NCI-H524 treated with DMSO at 0.1 percent for 48 hours (cell line): Measurements from ENCODE around the gene VAV2.

Experiments used
- DNase-seq: peaks from one replicate; lab custom pipeline; 2025; lab: John Stamatoyannopoulos, UW

Gene VAV2

DNA sequence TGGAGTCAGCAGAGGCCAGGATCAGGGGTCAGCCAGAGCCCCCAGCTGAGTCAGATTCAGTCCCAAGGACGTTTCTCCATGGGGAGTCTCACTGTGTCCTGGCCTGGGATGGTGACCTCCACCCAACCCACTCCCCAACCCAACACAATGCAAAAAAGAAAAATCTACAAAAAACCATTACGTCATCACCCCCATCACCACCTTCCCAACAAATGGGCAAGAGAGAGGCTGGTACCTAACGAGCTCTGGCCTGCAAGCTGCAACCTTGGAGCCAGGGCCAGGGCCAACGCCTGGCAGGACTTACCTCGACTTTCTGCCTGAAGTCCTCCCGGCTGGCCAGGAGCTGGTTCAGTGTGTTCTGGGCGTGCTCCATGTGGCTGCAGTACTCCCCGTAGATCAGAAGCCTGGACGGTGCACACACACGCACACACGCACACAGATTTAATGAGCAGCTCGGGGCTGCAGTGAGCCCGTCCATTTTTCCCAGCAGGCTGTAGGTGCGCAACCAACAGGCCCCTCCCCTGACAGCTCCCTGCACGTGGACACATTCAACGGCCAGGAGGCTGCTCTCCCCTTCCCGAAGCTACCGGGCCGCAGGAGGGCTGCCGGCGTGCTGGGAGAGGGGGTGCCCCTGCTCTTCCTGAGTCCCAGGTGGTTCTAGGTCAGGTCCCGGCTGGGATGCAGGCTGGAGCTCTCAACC lies 194.6 kb downstream of the VAV2 start:
- no peak for DNase-seq

DNA sequence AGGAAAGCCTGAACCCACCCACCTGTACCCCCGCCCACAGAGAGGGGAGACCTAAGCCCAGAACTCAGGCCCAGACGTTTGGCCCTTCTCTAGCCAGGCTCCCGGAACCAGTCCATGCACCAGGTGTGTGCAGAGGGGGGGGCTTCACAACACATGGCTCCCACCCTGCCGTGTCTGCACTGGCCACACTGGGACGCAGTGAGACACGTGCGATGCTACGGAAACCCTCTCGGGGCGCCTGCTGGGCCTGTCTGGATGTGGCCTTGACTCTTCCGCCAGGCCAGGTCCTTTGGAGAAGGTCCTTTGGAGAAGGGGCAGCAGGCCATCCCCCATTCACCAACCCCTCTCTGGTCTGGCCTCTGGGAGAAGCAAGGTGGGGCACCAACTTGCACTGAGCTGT lies 195.6 kb downstream of the VAV2 start:
- no peak for DNase-seq

DNA sequence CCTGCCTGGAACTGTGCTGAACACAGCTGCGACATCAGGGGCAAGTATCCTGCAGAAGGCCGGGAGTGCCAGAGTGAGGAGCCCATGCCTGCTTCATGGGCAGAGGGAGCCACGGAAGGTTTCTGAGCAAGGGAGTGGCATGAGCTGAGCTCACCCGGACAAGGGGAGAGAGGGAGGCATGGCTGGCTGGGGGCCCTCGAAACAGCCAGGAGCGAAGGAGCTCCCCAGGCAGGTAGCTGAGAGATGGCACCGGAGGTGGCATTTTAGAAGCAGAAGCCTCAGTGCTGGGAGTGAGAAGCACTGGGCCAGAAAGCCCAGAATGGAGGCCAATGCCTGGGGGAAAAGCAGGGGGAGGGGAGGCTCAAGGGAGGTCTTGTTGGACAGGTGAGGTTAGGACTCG lies 197.1 kb downstream of the VAV2 start:
- no peak for DNase-seq

DNA sequence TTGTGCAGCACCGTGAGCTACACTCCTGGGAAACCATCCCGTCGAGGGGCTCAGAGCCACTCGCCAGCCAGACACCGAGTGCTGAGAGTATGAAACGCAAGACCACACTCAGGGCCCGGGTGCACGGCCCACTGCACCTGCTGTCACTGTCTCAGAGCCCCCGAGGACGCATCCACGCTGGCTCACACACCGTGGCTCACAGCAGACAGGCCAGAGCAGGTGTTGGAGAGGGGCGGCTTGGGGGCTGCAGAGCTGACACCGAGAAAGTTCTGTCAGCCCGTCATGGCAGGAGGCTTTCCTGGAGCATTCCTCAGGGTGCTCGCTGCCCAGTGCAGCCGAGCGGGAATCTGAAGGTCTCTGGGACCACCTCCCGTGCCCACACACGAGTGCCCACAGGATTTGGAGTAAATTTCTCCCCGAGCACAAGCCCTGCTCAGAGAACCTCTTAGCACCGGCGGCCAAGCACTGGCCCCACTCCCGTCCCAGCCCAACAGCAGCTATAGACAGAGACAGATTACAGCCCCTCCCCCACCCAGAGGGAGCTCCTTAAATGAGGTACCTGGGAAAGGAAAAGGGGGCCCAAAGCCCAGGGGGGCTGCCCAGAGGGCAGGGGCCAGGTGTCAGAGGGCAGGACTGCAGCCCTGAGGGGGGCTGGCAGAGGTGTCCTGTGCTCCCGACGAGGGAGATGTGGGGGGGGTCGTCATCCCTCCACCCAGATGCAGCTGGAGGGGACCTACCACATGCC lies 197.9 kb downstream of the VAV2 start:
- DNase-seq: no peak

DNA sequence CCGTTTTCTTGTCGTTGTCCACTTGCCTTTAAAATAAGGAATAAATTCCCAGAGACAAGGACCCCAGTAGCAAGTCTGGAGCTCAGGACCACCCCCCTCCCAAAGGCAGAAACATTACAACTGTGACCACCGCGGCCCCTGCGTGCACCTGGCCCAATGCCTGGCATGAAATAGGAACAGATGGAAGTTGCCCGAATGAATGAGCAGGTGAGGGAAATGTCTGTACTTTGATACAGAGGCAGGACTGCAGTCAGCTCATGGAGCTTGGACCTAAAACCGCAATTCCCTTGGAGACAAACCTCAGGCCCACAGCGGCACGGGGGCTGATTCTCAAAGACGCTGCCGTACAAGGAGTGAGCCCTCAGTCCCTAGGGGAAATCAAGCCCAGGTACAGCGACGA lies 198.7 kb downstream of the VAV2 start:
- DNase-seq: no peak

DNA sequence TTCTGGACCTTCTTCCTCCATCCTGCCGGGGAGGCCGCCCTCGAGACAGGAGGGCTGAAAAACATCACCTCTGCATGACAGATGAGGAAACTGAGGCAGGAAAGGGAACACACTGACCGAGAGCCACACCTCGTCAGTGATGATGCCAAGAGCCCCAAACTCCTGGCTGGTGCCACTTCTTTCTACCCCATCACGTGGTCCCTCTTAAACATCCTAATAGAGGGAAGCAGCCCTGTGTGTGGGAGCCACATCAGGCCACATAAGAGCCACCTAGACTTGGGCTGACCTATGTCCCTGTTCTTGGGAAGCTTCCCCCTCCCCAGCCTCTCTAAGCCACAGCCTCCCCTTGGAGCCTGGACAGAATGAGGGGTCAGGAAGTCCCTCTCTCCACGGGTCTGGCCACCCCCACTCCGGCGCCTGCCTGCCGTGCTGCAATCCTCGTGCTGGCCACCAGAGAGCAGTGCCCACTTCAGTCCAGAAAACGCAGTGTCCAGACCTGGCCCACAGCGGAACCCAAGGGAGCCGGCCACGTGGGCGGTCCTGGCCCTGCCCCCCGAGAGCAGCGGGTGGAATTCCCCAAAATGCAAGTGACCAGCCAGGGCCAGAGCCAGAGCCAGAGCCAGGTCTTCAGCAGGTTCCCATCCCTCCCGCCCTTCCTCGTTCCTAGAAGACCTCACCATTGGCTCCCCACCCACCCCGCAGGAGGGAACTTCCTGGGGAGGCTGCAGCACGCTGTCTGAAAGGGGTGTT lies 199.2 kb downstream of the VAV2 start:
- DNase-seq: no peak

DNA sequence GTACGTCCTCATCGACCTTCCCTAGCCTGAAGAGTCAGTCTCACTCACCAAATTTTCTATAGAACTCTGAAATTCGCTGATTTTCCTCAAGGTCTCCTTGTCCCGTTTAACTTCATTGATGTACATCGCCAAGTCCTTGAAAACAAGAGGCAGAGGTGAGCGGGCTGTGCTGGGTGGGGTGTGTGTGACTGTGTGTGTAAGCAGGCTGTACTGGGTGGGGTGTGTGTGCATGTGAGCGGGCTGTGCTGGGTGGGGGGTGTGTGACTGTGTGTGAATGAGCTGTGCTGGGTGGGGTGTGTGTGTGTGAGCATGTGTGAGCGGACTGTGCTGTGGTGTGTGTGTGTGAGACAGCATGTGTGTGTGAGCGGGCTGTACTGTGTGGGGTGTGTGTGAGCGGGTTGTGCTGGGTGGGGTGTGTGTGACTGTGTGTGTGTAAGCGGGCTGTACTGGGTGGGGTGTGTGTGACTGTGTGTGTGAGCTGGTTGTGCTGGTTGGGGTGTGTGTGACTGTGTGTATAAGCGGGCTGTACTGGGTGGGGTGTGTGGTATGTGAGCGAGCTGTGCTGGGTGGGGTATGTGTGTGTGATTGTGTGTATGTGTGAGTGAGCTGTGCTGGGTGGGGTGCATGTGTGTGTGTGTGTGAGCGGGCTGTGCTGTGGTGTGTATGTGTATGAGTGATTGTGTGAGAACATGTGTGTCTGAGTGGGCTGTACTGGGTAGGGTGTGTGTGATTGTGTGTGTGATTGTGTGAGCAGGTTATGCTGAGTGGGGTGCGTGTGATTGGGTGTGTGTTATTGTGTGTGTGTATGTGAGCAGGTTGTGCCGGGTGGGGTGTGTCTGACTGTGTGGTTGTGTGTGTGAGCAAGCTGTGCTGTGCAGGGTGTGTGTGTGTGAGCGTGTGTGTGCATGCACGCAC lies 200.1 kb downstream of the VAV2 start:
- DNase-seq: no peak

DNA sequence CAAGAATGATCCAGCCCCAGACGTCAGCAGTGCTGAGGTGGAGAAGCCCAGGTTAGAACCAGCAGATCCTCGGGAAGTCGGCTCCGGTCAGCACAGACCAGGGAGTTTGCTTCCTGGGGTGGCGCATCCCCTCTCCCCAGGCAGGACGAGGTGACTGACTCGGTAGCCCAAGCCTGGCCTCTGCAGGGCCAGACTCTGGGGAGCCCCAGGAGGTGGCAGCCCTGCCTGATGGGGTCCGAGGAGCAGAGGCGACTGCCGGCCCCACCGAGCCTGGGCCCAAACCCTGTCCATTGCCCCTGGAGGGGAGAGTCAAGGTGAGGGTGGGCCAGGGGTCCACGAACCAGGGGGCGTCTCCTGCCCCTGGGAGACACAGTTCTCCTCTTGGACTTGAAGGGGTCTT lies 201.1 kb downstream of the VAV2 start:
- DNase-seq: no peak

DNA sequence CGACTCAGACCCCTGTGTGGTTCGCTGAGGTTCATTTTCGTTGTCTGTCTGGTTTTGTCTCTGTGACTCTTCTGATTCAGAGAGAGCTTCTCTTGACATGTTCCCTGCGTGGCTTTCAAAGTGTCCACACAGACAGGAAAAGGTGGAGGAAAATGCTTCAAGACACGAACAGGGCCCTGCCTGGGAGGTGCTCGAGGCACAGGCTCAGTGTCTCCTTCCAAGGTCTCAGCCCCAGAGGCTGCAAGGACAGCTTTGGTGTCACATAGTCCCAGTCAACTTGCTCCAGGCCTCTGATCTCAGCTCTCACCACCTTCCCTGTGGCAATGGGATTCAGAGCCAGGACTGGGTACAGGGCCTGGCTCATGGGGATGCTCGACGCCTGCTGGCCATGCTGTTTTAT lies 202.3 kb downstream of the VAV2 start:
- no peak for DNase-seq

DNA sequence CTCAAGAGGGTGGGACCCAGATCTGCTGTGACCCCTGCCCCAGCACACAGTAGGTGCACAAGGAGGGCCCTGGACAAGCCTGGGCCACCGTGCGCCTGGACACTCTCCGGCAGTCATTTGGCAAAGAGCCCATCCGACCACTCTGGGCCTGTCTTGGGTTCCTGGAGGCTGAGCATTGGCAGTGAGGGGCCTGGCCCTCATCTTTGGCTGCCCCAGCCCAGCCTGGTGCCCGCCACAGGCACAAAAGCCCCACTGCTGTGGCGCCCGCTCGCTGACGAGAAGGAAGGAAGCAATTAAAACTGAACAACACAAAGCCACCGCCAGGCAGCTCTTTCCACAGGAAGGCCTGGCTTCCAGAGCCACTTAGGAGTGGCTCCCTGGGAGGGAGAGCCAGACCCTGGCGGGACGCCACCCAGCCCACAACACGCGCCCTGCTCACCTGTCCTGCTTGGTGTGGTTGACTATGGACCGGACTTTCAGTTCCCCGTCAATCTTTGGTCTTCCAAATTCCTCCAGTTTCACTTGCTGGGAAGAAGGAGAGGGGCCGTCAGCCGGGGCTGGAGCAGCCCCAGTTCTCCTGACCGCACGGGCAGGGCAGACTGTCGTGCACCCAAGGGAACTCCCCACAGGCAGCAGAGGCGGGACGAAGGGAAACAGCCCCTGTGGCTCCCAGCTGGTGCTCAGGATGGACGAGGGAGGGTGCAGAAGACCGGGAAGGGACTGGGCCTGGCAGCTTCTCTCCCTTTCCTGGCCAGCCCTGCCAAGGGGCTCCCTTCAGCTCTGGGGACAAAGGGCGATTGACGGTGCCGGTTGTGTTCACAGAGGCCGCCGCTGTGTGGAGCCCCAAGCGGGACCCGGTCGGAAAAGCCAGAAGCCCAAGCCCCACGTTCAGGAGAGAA lies 203.1 kb downstream of the VAV2 start:
- no peak for DNase-seq

DNA sequence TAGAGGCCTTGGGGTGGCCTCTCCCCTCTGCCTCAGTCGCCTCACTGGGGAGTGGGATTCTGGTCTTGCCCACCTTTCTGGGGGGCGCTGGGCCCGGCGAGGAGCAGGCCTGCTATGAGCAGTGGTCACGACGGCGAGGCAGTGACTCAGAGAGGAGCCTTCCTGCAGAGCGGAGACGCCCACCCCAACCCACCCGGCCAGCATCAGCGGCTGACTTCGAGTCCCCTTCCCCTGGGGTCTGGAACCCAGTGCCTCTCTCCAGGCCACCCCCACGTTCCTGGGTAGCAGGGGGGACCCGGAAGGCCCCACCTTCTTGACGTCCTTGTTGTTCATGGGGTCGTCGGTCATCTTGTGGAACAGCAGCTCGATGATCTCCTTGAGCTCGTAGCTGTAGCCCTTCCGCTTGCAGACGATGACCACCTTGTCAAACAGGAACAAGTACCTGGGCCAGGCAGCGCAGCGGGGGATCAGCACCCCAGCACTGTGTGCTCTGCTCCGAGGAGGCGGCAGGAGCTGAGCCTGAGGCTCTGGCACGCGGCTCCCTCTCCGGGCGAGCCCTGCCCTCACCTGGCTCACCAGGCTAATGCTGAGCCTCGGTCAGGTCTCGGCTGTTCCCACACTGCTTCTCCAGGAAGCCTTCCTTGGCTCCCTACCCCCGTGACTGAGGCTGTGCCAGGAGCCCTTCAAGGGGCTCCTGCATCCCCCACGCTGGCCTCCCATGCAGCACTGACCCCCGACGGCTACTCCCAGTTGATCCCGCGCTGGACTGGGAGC lies 203.9 kb downstream of the VAV2 start:
- DNase-seq: no peak

DNA sequence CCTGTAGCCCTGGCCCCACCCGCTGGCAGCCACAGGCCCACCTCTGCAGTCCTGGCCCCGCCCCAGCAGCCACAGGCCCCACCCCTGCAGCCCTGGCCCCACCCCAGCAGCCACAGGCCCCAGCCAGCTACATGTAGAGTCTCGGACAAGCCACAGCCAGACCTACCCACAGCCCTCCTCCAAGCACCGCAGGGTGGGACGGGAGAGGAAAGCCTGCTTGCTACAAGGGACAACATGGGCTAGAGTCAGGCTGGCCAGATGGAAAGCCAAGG lies 204.4 kb downstream of the VAV2 start:
- no peak for DNase-seq

DNA sequence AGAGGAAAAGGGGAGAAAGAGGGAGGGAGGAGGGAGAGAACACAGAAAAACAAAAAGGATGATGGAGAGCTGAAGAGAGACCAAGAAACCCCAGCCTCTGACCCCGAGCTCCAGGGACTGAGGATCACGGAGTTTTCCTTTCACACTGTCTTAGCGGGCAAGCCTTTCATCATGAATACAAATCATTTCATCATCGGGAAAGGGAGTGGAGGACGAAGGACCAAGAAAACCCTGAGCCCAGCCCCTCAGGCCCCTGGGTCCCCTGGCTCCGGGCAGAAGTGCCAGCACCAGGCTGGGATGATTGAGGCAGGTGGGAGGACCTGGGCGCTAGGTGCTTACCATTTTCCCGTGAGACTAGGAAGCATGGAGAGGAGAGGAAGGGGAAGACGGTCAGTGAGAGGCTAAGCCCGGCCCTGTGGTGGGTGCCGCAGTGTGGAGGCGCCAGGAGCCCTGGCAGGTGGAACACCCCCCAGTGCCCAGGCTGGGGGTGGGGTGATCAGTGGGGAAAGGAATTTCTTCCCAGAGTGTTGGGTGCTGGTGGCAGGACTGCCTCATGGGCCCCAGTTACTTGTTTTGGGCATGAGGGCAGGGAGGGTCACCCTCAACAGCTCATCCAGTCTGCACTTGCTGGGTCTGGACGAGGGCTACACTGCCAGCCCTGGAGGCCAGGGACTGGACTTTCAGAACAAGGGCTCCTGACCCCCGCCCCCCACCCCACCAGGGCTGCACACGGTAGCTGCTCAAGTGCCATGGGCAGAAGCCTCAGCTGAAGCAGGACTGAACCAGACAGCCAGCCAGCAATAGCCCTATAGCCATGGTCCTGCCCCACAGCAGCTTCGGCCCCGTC lies 205.0 kb downstream of the VAV2 start:
- DNase-seq: no peak

DNA sequence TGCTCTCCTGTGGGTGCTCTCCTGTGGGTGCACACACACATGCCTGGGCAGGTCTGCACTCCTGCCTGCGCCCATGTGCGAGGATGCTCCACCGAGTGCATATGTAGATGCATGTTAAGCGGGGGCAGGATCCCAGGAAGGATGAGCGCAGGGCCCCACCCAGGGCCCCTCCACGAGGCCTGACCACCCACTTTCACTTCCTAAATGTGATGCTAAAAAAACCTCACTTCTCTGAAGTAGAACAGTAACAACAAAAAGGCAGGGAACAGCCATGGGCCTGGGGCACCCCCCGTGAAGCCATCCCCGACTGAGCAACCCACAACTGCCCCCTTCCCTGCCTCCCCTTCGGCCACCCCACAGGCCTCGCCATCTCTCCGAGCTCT lies 205.8 kb downstream of the VAV2 start:
- no peak for DNase-seq

DNA sequence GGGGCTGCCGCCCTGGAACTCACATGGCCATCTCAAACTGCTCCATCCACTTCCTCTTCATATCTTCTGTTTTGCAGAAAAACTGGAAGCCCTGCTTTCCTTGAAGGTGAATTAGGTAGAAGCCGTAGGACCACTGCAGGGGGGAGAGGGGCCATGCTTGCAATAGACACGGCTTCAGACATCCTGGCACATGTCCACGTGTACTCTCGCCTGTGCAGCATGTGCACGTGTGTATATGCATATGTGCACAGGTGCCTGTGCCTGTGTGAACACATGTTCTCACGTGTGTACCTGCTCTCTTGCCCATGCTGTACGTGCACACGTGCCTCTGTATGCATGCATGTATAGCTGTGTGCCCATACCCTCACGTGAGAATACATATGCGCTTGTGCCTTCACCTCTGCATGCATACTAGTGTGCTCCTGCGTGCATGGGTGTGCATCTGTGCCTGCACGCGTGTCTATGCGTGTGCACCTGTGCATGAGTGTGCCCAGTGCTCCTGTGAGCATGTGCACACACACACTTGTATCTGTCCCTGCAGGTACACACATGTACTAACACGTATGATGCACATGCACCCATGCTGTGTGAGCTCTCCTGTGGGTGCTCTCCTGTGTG lies 206.3 kb downstream of the VAV2 start:
- DNase-seq: no peak

DNA sequence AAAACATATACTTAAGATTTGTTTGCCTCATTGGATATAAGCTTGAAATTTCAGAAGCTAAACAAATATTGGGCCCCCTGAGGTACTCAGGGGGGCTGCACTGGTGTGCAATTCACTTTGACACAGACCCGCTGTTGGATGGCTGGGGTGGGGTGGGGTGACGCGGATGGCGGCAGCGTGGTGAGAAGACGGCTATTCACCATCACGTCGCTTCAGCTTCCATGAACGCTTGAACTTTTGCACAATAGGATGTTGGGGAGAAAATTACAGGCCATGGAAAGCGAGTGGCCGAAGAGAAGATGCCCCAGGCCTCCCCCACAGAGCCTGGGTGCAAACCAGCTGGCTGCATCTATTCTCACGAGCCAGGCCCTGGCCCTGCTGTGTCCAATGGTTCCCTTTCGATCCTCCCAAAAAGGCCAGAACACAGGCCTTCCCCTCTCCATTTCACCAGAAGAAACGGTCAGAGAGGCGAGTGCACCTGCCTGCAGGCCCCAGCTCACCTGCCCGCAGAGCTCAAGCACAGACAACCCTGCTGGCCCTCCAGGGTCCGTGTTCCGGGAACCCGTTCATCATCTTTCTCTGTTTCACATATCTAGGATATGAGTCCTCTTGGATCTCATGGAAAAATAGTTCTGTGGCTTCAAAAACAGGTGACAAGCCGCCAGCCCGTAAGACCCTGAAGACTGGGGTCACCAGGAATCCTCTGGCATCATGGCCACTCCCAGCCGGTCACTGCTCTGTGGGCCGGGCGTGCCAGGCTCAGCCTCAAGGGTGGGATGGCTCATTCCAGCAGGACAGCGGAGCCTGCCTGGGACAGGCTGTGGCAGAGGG lies 207.2 kb downstream of the VAV2 start:
- no peak for DNase-seq

DNA sequence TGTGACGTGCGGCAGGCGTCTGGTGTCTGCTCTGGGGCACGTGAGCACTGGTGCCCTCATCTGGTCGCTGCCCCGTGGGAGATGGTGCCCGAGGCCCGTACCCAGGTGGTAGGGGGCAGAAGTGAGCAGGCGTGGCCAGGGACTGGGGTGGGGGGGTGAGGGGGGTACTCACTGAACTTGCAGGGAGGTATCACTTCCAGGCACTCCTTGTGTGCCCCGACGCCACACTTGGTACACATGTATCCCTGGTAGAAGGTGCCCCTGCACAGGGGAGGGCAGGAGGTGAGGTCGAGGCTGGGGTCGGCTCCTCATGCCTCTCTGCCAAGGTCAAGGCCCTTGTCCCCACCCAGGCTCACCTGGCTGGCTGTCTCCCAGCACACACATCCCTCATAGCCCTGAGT lies 208.8 kb downstream of the VAV2 start:
- DNase-seq: no peak
